Measurements from ENCODE around the gene MPI. TPM values are rescaled to one million over a fixed set of nuclear protein-coding genes. Genes with fewer than 3 reads are reported as not detected.

MPI gene
- total and polyA plus RNA-seq, 2 experiments from 2014 or later = 18.0 to 74.2 TPM

GRCh38 chr15:74893627-74894026 lies 3.8 kb downstream of the MPI start:
- Histone ChIP-seq H3K27me3 (ENCODE audit: insufficient read depth) (no peaks in the 10 kb centered on the region), H3K79me2 (replicated peaks; ENCODE audit: insufficient read depth) (no peaks in the 10 kb centered on the region), H3K9me2 (ENCODE audit: insufficient read depth) (no peaks in the 10 kb centered on the region), H3F3A (replicated peaks; ENCODE audit: low read depth) (0 out of 2 replicates have a peak, but pooled peaks cover 4% of the 10 kb centered on the region), H2AFZ (no peak overlapping the region), H3K36me3 (ENCODE audit: insufficient read depth) (no peaks in the 10 kb centered on the region), H3K4me1 (ENCODE audit: insufficient read depth) (peaks cover 6% of the 10 kb centered on the region), H4K20me1 (replicated peaks; ENCODE audit: insufficient read depth) (no peaks in the 10 kb centered on the region), H3K27ac (ENCODE audit: low read depth) (no peak overlapping the region), H3K4me2 (no peak overlapping the region), H3K4me3 (no peak overlapping the region)
- no peak for DNase-seq (ENCODE audit: low spot score)
- H3K4me3 Mint-ChIP-seq = no peak overlapping the region
- H3K27me3 Mint-ChIP-seq (ENCODE audit: insufficient read depth, low read depth, poor library complexity) = peaks cover 11% of the 10 kb centered on the region
- no peak for ATAC-seq
- H3K9me3 Mint-ChIP-seq = no peaks in the 10 kb centered on the region
- TF ChIP-seq ZNF462 (CRISPR knock-in tag; IDR thresholded peaks at IDR 0.05) = no peak
- no peak for TF ChIP-seq STAT1 (IDR thresholded peaks at IDR 0.05; ENCODE audit: unreplicated experiment)
- TF ChIP-seq EZH2phosphoT487 (IDR thresholded peaks at IDR 0.05; ENCODE audit: unreplicated experiment) = no peak
- no peak for TF ChIP-seq CREB1 (CRISPR knock-in tag; IDR thresholded peaks at IDR 0.05; ENCODE audit: low read depth)
- no peak for TF ChIP-seq ZNF331 (CRISPR knock-in tag; IDR thresholded peaks at IDR 0.05; ENCODE audit: low read depth)
- TF ChIP-seq REST (IDR thresholded peaks at IDR 0.05; ENCODE audit: unreplicated experiment) = no peak
- no peak for TF ChIP-seq JUNB (IDR thresholded peaks at IDR 0.05; ENCODE audit: unreplicated experiment)
- TF ChIP-seq EZH2 (IDR thresholded peaks at IDR 0.05; ENCODE audit: low read depth, unreplicated experiment) = no peak
- TF ChIP-seq ZNF114 (CRISPR knock-in tag; IDR thresholded peaks at IDR 0.05) = no peak
- no peak for TF ChIP-seq NANOG (IDR thresholded peaks at IDR 0.05; ENCODE audit: borderline replicate concordance)
- no peak for TF ChIP-seq CTCF (conservative IDR thresholded peaks at IDR 0.05; ENCODE audit: low read depth in 2 of 2)
- no peak for TF ChIP-seq ETS1 (IDR thresholded peaks at IDR 0.05)
- no peak for TF ChIP-seq POLR2AphosphoS5 (IDR thresholded peaks at IDR 0.05; ENCODE audit: low read depth)
- peaks cover 36% of the 10 kb centered on the region for H3K36me3 Mint-ChIP-seq (ENCODE audit: low read depth)
- H3K4me1 Mint-ChIP-seq = peaks cover 6% of the 10 kb centered on the region; the same call in 1 of the 3 replicates
- no peak overlapping the region for H3K27ac Mint-ChIP-seq

Data from GM23338 (cell line).